ENCODE results near the gene MOSMO.
"Not testable (repeated sequence)": the region's sequence is repeated elsewhere in the genome, so short reads cannot be mapped to it uniquely, and the experiment has no call there.

MOSMO gene

GRCh38 chr16:22016927-22017326 is 9.0 kb downstream of the MOSMO start:
- no peak overlapping the region for H3K27ac ChIP-seq (replicated peaks)
- no peak for DNase-seq (ENCODE audit: low read depth in 1 of 2, low spot score in 1 of 2)
- no peak overlapping the region for H3K4me3 ChIP-seq (replicated peaks; ENCODE audit: insufficient read depth, low read length)
- no peaks in the 10 kb centered on the region for H3K27me3 ChIP-seq (ENCODE audit: insufficient read depth, poor library complexity, severe bottlenecking)
- no peak for TF ChIP-seq GABPA (IDR thresholded peaks at IDR 0.05; ENCODE audit: low read depth)
- TF ChIP-seq, protein P1, sequence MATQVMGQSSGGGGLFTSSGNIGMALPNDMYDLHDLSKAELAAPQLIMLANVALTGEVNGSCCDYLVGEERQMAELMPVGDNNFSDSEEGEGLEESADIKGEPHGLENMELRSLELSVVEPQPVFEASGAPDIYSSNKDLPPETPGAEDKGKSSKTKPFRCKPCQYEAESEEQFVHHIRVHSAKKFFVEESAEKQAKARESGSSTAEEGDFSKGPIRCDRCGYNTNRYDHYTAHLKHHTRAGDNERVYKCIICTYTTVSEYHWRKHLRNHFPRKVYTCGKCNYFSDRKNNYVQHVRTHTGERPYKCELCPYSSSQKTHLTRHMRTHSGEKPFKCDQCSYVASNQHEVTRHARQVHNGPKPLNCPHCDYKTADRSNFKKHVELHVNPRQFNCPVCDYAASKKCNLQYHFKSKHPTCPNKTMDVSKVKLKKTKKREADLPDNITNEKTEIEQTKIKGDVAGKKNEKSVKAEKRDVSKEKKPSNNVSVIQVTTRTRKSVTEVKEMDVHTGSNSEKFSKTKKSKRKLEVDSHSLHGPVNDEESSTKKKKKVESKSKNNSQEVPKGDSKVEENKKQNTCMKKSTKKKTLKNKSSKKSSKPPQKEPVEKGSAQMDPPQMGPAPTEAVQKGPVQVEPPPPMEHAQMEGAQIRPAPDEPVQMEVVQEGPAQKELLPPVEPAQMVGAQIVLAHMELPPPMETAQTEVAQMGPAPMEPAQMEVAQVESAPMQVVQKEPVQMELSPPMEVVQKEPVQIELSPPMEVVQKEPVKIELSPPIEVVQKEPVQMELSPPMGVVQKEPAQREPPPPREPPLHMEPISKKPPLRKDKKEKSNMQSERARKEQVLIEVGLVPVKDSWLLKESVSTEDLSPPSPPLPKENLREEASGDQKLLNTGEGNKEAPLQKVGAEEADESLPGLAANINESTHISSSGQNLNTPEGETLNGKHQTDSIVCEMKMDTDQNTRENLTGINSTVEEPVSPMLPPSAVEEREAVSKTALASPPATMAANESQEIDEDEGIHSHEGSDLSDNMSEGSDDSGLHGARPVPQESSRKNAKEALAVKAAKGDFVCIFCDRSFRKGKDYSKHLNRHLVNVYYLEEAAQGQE (IDR thresholded peaks at IDR 0.05; ENCODE audit: insufficient replicate concordance, low read depth): no peak
- no peak for TF ChIP-seq SPI1 (IDR thresholded peaks at IDR 0.05; ENCODE audit: borderline replicate concordance, low read depth)
- no peak for TF ChIP-seq CTCF (IDR thresholded peaks at IDR 0.05; ENCODE audit: insufficient read depth, low read length)
- TF ChIP-seq POLR2AphosphoS5 (IDR thresholded peaks at IDR 0.05; ENCODE audit: low read depth): no peak

GRCh38 chr16:22018559-22018958 is 10.6 kb downstream of the MOSMO start:
- Histone ChIP-seq H3K27ac (replicated peaks) (no peak overlapping the region), H3K4me3 (replicated peaks; ENCODE audit: insufficient read depth, low read length) (no peak overlapping the region), H3K27me3 (ENCODE audit: insufficient read depth, poor library complexity, severe bottlenecking) (no peaks in the 10 kb centered on the region)
- no peak for TF ChIP-seq SPI1 (IDR thresholded peaks at IDR 0.05; ENCODE audit: borderline replicate concordance, low read depth)
- no peak for DNase-seq (ENCODE audit: low read depth in 1 of 2, low spot score in 1 of 2)

- Histone ChIP-seq H3K27ac (replicated peaks) (no peak overlapping the region), H3K4me3 (replicated peaks; ENCODE audit: insufficient read depth, low read length) (no peak overlapping the region), H3K27me3 (ENCODE audit: insufficient read depth, poor library complexity, severe bottlenecking) (no peaks in the 10 kb centered on the region)
- DNase-seq (ENCODE audit: low read depth in 1 of 2, low spot score in 1 of 2): no peak
- TF ChIP-seq POLR2AphosphoS5 (IDR thresholded peaks at IDR 0.05; ENCODE audit: low read depth) (no peak), SPI1 (IDR thresholded peaks at IDR 0.05; ENCODE audit: borderline replicate concordance, low read depth) (no peak), CTCF (IDR thresholded peaks at IDR 0.05; ENCODE audit: insufficient read depth, low read length) (no peak), GABPA (IDR thresholded peaks at IDR 0.05; ENCODE audit: low read depth) (no peak)
- TF ChIP-seq, protein P1 (IDR thresholded peaks at IDR 0.05; ENCODE audit: insufficient replicate concordance, low read depth): no peak
These were observed 14.2 kb downstream of the MOSMO start for GRCh38 chr16:22022151-22022550.

- no peak for TF ChIP-seq GABPA (IDR thresholded peaks at IDR 0.05; ENCODE audit: low read depth)
- TF ChIP-seq, protein P1 (IDR thresholded peaks at IDR 0.05; ENCODE audit: insufficient replicate concordance, low read depth): no peak
- no peak for TF ChIP-seq POLR2AphosphoS5 (IDR thresholded peaks at IDR 0.05; ENCODE audit: low read depth)
- no peak for TF ChIP-seq SPI1 (IDR thresholded peaks at IDR 0.05; ENCODE audit: borderline replicate concordance, low read depth)
- no peak for TF ChIP-seq CTCF (IDR thresholded peaks at IDR 0.05; ENCODE audit: insufficient read depth, low read length)
- DNase-seq (ENCODE audit: low read depth in 1 of 2, low spot score in 1 of 2): no peak
- no peaks in the 10 kb centered on the region for H3K27me3 ChIP-seq (ENCODE audit: insufficient read depth, poor library complexity, severe bottlenecking)
- no peak overlapping the region for H3K27ac ChIP-seq (replicated peaks)
- no peak overlapping the region for H3K4me3 ChIP-seq (replicated peaks; ENCODE audit: insufficient read depth, low read length)
These were observed 15.6 kb downstream of the MOSMO start for GRCh38 chr16:22023505-22023904.

GRCh38 chr16:22024785-22025184 is 16.9 kb downstream of the MOSMO start:
- not testable (repeated sequence) for H3K27ac ChIP-seq (replicated peaks); H3K4me3 ChIP-seq (replicated peaks; ENCODE audit: insufficient read depth, low read length); H3K27me3 ChIP-seq (ENCODE audit: insufficient read depth, poor library complexity, severe bottlenecking); DNase-seq (ENCODE audit: low read depth in 1 of 2, low spot score in 1 of 2)

All from HL-60 (cell line).